SKM-1 treated with dmso at 0.1 percent for 144 hours (cell line): ENCODE results near the gene COG6.

Source experiments
- DNase-seq: peaks from one replicate; lab custom pipeline; 2025; ENCODE audit not compliant: unreplicated experiment; lab: John Stamatoyannopoulos, UW

The COG6 gene

DNA sequence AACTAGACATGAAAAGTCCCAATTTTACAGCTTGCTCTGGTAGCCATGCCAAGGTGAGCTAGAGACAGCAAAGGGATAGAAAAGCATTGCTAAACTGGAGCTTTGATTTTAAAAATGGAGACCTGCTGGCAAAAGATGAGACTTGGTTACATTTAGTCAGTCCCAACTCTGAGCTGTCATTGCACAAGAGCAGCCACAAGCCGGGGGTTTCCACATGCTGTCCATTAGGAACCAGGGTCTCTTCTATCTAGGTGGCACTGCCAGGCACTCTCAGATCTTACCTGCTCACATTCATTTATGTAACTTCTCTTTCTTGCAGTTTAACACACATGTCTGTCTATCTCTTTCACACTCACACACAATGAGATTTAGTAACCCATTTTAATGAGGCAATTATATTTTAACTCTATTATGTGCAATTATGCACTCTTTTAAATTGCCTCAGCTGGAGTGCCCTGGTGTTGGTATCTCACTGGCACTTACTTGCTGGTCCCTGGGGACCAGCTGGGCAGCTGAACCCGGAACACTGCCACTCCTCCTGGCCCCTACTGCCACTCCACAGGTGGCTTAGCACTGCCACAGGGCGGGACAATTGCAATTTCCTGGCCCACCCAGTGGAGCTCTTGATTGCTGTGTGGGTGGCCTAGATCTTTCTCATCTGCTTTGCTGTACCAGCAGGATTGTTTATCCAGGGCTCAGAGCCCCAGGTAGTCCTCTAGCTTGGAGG is 112.5 kb downstream of the COG6 start:
- DNase-seq: no peak

- no peak for DNase-seq
Measured at GRCh38 chr13:39768962-39769361, 113.5 kb downstream of the COG6 start.

- DNase-seq: no peak
Measured at GRCh38 chr13:39770221-39771090, 115.0 kb downstream of the COG6 start.

DNA sequence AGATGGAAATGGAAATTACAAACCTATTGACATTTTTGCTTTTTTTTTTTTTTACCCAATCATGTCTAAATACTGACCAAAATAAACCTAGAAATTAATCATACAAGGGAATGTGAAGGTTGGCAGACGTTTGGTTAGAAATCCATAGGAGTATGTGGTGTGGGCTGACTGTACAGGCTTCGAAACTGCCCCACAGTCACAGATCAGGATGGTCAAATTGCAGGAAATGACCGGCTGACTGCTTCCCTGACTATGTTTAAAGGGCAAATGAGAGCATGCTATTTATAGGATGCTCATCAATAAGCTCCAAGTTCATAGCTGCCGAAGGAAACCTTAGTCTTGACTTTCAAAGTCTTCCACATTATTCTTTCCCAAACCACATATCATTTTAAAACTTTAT is 118.4 kb downstream of the COG6 start:
- DNase-seq: no peak

DNA sequence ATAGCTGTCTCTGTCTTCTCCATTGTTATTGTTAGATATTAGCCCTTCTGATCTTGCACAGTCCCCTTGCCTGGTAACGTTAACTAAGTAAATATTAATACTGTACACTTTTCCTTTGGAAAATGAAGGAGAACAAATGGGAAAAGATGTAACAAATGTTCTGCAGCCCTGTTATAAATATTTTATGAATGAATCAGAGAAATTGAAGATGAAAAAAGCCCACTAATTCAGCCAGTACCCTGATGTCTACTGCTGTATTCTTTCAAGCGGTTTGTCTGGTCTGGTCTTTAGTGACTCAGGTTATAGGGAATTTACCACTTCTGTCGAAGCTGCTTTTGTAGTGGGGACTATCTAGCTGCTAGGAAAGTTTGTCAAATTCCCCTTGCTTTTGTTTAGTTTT is 121.0 kb downstream of the COG6 start:
- no peak for DNase-seq

DNA sequence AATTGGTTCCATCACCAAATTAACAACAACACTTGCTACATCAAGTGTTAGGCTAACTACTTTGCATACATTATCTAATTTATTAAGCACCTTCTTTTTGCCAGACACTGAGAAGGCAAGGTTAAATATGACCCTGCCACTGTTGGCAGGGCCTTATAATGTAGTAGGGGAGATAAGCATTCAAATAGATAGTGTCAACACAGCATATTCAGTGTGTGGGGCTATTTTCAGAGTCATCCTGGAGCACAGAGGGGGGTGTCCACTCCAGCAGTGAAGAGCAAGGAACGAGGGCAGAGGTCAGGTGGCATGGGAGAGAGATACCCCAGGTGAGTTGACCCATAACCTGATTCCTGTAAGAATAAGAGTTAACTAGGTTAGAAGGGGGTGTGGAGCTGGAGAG is 121.6 kb downstream of the COG6 start:
- no peak for DNase-seq

- DNase-seq: no peak
Measured at GRCh38 chr13:39777527-39778061, 122.1 kb downstream of the COG6 start.

DNA sequence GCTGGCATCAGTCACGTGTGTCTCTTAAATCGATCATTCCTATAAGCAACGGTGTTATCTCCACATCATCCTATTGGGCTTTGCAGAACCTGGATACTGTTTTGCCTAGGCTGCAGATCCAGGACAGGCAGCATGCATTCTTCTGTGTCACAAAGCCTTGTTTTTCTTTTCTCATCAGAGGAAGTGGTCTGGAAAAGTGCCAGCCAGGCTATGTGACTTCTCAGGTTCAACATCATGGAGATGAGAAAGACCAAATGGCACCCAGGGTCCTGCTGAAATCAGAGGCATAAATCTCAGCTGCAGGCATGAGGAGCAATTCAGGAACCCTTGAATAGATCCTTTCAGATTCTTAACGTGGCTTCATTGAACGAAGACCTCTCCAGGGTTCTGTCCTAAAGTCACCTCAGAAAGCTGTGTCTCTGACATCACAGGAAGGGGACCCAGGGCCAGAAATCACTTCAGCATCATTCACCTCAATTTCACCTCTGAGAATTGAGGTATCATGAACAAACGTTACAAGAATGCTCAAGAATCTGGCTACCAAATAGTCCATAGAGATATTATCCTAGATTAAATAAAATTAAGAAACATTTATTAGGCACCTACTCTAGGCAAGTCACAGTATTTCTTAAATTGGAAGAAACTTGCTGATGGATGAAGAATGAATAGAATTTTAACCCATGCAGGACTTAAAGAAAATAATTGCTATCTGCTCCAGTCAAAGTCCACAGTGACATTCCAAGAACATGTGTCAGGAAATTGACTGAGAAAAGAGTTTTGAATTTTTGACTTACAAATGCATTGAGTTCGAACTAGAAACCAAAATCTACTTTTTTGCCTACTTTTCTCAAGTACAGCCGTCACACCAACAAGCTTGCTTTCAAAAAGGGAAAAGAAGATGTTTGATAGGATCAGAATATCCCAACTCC is 124.1 kb downstream of the COG6 start:
- no peak for DNase-seq

DNA sequence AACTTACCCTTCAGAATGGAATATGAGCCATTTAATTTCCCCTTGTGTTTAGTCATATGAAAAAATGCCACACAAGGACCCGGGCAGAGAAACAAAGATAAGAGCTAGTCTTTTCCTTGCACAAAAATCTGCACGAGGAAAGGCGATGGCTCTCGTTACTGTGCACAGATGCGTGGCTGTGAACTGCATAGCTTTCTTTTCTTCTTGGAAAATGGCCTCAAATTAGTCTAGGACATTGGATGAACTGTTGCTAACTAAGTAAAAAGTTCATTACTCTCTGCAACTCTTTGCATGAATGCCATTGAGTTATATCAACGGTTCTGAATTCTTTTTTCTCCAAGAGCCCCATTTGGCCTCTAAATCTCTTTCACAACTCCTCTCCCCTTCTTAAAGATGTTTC is 125.2 kb downstream of the COG6 start:
- DNase-seq: no peak

DNA sequence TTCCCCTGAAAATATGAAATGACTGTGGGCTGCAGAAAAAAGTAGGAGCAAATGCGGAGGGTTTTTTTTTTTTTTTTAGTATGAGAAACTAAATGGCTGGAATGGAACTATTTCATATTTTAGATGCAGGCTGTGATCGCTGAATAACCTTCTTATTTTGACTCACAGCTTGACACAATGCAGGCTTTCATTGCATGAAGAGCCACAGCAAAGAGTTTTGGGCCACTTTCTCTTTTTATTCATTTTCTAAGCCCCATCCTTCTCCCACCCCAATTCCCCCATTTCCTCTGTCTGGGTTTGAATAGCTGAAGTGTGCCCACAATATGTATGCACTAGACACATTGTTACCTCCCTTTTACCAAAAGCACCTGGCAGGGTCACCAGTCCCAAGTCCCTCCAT is 125.9 kb downstream of the COG6 start:
- no peak for DNase-seq

DNA sequence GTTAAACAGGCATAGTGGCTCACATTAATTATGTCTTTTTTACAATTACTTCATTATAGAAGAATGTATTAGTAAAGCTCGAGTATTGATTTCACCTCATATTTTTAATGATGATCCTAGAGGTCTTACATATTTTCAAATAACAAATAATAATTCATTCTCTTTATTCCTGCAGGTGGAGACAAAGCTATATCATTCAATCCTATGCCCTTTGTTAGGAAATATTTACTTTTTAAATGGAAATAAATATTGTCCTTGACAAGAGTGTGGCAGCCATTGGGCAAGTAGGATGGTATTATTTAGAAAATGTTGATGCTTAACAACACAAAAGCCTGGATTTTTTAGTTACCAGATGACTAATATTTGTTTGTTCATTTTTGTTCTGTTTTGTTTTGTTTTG is 127.6 kb downstream of the COG6 start:
- DNase-seq: no peak

GRCh38 chr13:39784347-39784746 is 128.9 kb downstream of the COG6 start:
- no peak for DNase-seq

GRCh38 chr13:39786091-39786490 is 130.6 kb downstream of the COG6 start:
- DNase-seq: no peak

DNA sequence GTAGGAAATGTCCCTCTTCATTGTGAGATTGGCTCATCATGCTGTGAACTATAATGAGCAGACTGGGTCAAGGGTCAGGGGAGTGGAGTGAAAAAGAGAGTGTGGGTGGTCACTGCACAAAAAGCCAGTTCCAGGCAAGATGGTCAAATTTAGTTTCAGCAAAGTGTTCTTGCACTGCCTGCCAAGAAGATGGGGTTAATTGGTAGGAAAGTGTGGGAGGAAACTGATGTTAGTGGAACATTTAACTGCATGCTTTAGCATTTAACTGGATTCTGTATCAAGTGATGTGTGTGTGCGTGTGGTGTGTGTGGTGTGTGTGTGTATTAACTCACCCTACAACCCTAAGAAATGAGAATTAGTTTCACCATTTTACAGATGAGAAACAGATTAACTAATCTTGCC is 131.6 kb downstream of the COG6 start:
- no peak for DNase-seq

- DNase-seq: no peak
Measured at GRCh38 chr13:39788102-39788501, 132.6 kb downstream of the COG6 start.

GRCh38 chr13:39789451-39789850 is 134.0 kb downstream of the COG6 start:
- no peak for DNase-seq
